ENCODE data around the gene MLPH. TPM values are rescaled to one million over a fixed set of nuclear protein-coding genes. Genes with fewer than 3 reads are reported as not detected.

Gene MLPH
- total and polyA plus RNA-seq, 10 donors, result 0.09 to 1.4 (median 0.35) TPM; not detected in 3

DNA sequence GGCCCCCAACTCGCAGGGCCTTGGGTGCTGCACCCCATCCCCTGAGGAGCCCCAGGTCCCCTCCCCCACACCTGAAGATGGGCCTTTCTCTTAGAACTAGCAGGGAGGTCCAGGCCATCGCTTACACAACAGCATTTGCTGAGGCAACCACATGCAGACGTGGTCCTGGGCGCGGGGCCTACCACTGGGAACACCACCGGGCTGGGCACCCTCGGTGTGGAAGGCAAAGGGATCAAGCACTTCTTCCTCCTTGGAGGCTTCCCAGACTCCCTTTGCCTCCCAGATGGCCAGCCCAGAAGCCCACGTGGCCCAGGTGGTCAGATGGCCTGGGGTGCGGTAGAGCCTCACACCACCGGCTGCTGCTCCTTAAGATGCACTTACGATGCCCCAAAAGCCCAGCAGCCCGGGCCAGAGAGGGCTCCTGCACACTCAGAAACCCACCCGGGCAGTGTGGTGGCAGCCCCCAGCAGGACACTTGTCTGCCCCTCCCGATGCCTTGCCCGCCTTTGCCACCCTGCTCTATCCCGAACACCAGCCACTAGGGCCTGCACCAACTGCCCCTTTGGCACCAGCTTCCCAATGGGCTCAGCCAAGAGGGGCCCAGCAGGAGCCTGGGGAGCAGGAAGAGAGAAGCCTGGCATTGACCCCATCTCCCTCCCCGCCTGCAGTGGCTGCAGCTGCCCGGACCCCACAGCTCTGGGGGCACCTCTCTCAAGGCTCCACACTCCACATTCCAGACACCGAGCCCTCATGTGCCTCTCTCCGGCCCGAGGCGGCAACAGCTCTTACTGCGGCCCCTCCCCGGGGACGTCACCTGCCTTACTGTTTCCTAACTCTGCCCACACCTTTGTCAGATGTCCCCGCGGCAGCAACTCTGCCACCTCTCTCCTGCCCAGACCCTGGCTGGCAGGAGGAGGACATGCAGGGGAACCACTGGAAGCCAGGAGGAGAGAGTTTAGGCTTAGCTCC, 13.9 kb upstream of the MLPH start:
- TF ChIP-seq POLR2AphosphoS5 (IDR thresholded peaks at IDR 0.05), result no peak
- TF ChIP-seq, protein P1, sequence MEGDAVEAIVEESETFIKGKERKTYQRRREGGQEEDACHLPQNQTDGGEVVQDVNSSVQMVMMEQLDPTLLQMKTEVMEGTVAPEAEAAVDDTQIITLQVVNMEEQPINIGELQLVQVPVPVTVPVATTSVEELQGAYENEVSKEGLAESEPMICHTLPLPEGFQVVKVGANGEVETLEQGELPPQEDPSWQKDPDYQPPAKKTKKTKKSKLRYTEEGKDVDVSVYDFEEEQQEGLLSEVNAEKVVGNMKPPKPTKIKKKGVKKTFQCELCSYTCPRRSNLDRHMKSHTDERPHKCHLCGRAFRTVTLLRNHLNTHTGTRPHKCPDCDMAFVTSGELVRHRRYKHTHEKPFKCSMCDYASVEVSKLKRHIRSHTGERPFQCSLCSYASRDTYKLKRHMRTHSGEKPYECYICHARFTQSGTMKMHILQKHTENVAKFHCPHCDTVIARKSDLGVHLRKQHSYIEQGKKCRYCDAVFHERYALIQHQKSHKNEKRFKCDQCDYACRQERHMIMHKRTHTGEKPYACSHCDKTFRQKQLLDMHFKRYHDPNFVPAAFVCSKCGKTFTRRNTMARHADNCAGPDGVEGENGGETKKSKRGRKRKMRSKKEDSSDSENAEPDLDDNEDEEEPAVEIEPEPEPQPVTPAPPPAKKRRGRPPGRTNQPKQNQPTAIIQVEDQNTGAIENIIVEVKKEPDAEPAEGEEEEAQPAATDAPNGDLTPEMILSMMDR (IDR thresholded peaks at IDR 0.05 in 8 of 11, conservative IDR thresholded peaks at IDR 0.05 in 3 of 11), result no peak
- TF ChIP-seq POLR2A (IDR thresholded peaks at IDR 0.05), result no peak
- Histone ChIP-seq H3K4me3 (no peak overlapping the region), H3K36me3 (no peaks in the 10 kb centered on the region), H3K9me3 (no peaks in the 10 kb centered on the region), H3K27ac (no peak overlapping the region), H3K4me1 (peaks cover 0 to 29% (median 15%) of the 10 kb centered on the region in 6 donors), H3K27me3 (replicated peaks in 1 of 7) (peaks cover 0 to 28% (median 4%) of the 10 kb centered on the region in 7 donors)
- WGBS, 5 donors, result 90 to 96% (median 94%) methylated on average over 18 to 27 of the region's 27 CpGs
- no peak for DNase-seq
- intact Hi-C loops (cut with DNase I; ENCODE audit: low total_unique reads), result loop anchor here (10.0 kb wide), 1 partner anchor 318 kb away; no protein-coding TSS in a partner anchor

DNA sequence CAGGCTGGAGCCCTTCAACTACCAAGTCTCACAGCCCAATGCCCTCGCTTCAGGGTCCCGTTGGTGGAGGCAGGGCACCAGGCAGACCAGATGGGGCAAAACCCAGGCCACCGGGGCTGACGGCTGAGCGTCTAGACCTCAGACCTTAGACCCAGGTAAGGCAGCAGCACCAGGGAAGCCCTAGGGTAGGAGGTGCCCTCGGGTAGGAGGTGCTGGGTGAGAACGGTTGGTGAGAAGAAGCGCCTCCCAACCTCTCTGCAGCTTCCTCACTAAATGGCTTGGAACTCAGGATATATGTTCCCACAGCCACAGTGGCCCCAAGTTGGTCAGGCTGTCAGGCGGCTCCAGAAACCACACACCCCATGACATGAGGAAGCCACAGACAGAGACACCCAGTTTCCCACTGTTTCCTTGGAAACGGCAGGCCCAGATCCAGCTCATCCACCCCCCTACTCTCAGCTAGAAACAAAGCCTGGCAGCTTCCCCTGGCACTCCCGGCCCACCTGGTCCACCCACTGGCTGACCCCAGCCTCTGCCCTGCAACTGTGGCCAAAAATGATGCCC, 13.1 kb upstream of the MLPH start:
- WGBS, 5 donors, result 49 to 69% (median 60%) methylated on average over 4 to 11 of the region's 11 CpGs

DNA sequence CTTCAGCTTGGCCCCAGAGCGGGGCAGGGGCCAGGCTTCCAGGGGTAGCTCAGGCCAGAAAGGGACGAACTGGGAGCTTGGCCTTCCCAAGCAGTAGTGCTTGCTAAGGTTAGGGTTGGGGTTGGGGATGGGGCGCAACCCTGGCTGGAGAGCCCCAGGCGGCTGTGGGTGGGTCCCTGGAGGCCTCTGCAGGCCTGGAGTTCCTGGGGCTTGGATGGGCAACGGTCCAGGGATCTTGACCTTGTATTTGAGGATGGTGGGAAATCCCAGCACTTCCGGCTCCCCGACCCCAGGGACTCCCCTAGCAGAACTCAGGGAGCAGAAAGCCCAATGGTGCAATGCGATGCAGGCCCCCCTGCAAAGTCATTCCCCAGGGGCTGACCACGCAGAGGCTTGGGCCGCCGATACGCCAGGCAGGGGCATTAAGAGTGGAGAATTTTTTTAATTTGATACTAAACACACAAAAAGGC, 12.6 kb upstream of the MLPH start:
- Histone ChIP-seq H3K36me3 (no peaks in the 10 kb centered on the region), H3K4me1 (peaks cover 0 to 29% (median 15%) of the 10 kb centered on the region in 6 donors), H3K27me3 (replicated peaks in 1 of 7) (peaks cover 0 to 39% (median 7%) of the 10 kb centered on the region in 7 donors), H3K4me3 (peak overlapping the region; percentile 51 to 82 (median 60)), H3K27ac (peak overlapping the region; percentile 80 to 91 (median 86)), H3K9me3 (no peaks in the 10 kb centered on the region)
- 50 to 64% (median 62%) methylated on average over 5 to 12 of the region's 12 CpGs for WGBS, 5 donors
- intact Hi-C loops (cut with DNase I; ENCODE audit: low total_unique reads), result loop anchor here (2.0 to 10.0 kb wide), 2 partner anchors 54 to 320 kb away; no protein-coding TSS in a partner anchor
- TF ChIP-seq, protein P1 (IDR thresholded peaks at IDR 0.05 in 8 of 11, conservative IDR thresholded peaks at IDR 0.05 in 3 of 11), result no peak
- TF ChIP-seq POLR2AphosphoS5 (IDR thresholded peaks at IDR 0.05) (no peak), POLR2A (IDR thresholded peaks at IDR 0.05) (no peak)
- DNase-seq, result no peak

More for the DNA sequence above, 13.1 kb upstream of the MLPH start:
- no peaks in the 10 kb centered on the region for H3K9me3 ChIP-seq
- peaks cover 0 to 29% (median 15%) of the 10 kb centered on the region in 6 donors for H3K4me1 ChIP-seq
- TF ChIP-seq POLR2A (IDR thresholded peaks at IDR 0.05), result no peak
- TF ChIP-seq, protein P1 (IDR thresholded peaks at IDR 0.05 in 8 of 11, conservative IDR thresholded peaks at IDR 0.05 in 3 of 11), result no peak
- no peak for TF ChIP-seq POLR2AphosphoS5 (IDR thresholded peaks at IDR 0.05)
- H3K4me3 ChIP-seq, result peak overlapping the region in 1 of 8 donors; percentile 82
- peaks cover 0 to 36% (median 4%) of the 10 kb centered on the region in 7 donors for H3K27me3 ChIP-seq (replicated peaks in 1 of 7)
- intact Hi-C loops (cut with DNase I; ENCODE audit: low total_unique reads), result loop anchor here (2.0 to 10.0 kb wide), 2 partner anchors 53 to 319 kb away; no protein-coding TSS in a partner anchor
- DNase-seq, result no peak
- peak overlapping the region in 2 of 8 donors; percentile 85 to 86 for H3K27ac ChIP-seq
- H3K36me3 ChIP-seq, result no peaks in the 10 kb centered on the region
